Gastrocnemius medialis (tissue), 4 donors: ENCODE data around the gene MASP1.

Source experiments
- POLR2A ChIP-seq, 2 donors: fragments of 450-650 bp; IDR thresholded peaks; one replicate each; pipeline ENCODE4 v1.6.1; 2017; ENCODE audit warnings: antibody characterized with exemption in 2 of 2, mild to moderate bottlenecking in 2 of 2, moderate library complexity in 2 of 2
- TF ChIP-seq, protein P1 (sequence below), 5 experiments: fragments of 450-650 bp in 3 of 5; fragments of 200-600 bp in 2 of 5; sonication (generic) in 2 of 5; IDR thresholded peaks in 4 of 5; conservative IDR thresholded peaks in 1 of 5; 1 replicate in 4 of 5; 2 replicates in 1 of 5; pipeline ENCODE4 v1.5.1; 2016 to 2019; ENCODE audit warnings: antibody characterized with exemption in 5 of 5, mild to moderate bottlenecking in 3 of 5, moderate library complexity in 3 of 5

- TF ChIP-seq, protein P1, sequence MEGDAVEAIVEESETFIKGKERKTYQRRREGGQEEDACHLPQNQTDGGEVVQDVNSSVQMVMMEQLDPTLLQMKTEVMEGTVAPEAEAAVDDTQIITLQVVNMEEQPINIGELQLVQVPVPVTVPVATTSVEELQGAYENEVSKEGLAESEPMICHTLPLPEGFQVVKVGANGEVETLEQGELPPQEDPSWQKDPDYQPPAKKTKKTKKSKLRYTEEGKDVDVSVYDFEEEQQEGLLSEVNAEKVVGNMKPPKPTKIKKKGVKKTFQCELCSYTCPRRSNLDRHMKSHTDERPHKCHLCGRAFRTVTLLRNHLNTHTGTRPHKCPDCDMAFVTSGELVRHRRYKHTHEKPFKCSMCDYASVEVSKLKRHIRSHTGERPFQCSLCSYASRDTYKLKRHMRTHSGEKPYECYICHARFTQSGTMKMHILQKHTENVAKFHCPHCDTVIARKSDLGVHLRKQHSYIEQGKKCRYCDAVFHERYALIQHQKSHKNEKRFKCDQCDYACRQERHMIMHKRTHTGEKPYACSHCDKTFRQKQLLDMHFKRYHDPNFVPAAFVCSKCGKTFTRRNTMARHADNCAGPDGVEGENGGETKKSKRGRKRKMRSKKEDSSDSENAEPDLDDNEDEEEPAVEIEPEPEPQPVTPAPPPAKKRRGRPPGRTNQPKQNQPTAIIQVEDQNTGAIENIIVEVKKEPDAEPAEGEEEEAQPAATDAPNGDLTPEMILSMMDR (IDR thresholded peaks at IDR 0.05 in 4 of 5, conservative IDR thresholded peaks at IDR 0.05 in 1 of 5) = no peak
- no peak for TF ChIP-seq POLR2A (IDR thresholded peaks at IDR 0.05)
Measured at GRCh38 chr3:187261541-187261969, 30.0 kb downstream of the MASP1 start.
